MM.1S (cell line): Measurements from ENCODE around the gene TRIOBP.

Source experiments
- DNase-seq: peaks from one replicate; pipeline ENCODE4 v3.0.0-alpha.2; 2015
- H2AFZ ChIP-seq: fragments of 300-600 bp; sonication (generic); 2 replicates; pipeline ENCODE4 v1.6.0; 2016; ENCODE audit warnings: antibody characterized with exemption, low read length
- H3F3A ChIP-seq: fragments of 300-600 bp; sonication (generic); 2 replicates; pipeline ENCODE4 v1.6.1; 2016; ENCODE audit warnings: mild to moderate bottlenecking, antibody characterized with exemption, low read length, moderate library complexity, mixed read lengths; ENCODE audit not compliant: insufficient read depth
- H3K27ac ChIP-seq: fragments of 300-600 bp; sonication (generic); 2 replicates; pipeline ENCODE4 v1.5.1; 2016; ENCODE audit warnings: mild to moderate bottlenecking, low read length
- H3K27me3 ChIP-seq: fragments of 300-600 bp; sonication (generic); replicated peaks from 2 replicates; pipeline ENCODE4 v1.6.0; 2016; ENCODE audit warnings: low read length; ENCODE audit not compliant: insufficient read depth
- H3K36me3 ChIP-seq: fragments of 300-600 bp; sonication (generic); replicated peaks from 2 replicates; pipeline ENCODE4 v1.6.1; 2016; ENCODE audit warnings: mild to moderate bottlenecking, low read length, mixed read lengths; ENCODE audit not compliant: insufficient read depth
- H3K4me1 ChIP-seq: fragments of 300-600 bp; sonication (generic); 2 replicates; pipeline ENCODE4 v1.6.1; 2016; ENCODE audit warnings: low read length, mixed read lengths
- H3K4me2 ChIP-seq: fragments of 300-600 bp; sonication (generic); 2 replicates; pipeline ENCODE4 v1.6.0; 2016; ENCODE audit warnings: low read depth, low read length
- H3K4me3 ChIP-seq: fragments of 300-600 bp; sonication (generic); 2 replicates; pipeline ENCODE4 v1.5.1; 2016; ENCODE audit warnings: low read length, mixed read lengths
- H3K79me2 ChIP-seq: fragments of 300-600 bp; sonication (generic); 2 replicates; pipeline ENCODE4 v1.6.1; 2016; ENCODE audit warnings: mixed run types, low read length, mixed read lengths
- H3K9ac ChIP-seq: fragments of 300-600 bp; sonication (generic); 2 replicates; pipeline ENCODE4 v1.6.1; 2016; ENCODE audit warnings: low read length, mixed read lengths
- H3K9me2 ChIP-seq: fragments of 300-600 bp; sonication (generic); replicated peaks from 2 replicates; pipeline ENCODE4 v1.6.1; 2016; ENCODE audit warnings: mild to moderate bottlenecking, low read length, mixed read lengths; ENCODE audit not compliant: insufficient read depth
- H3K9me3 ChIP-seq: fragments of 300-600 bp; sonication (generic); replicated peaks from 2 replicates; pipeline ENCODE4 v1.6.1; 2016; ENCODE audit warnings: mild to moderate bottlenecking, low read length, mixed read lengths; ENCODE audit not compliant: insufficient read depth
- H4K20me1 ChIP-seq: fragments of 300-600 bp; sonication (generic); 2 replicates; pipeline ENCODE4 v1.6.1; 2016; ENCODE audit warnings: mild to moderate bottlenecking, low read length, moderate library complexity, mixed read lengths; ENCODE audit not compliant: insufficient read depth
- CTCF ChIP-seq: fragments of 300-600 bp; sonication (generic); IDR thresholded peaks from 2 replicates; pipeline ENCODE4 v1.5.1; 2016; ENCODE audit warnings: antibody characterized with exemption, low read length, mixed read lengths
- EZH2 ChIP-seq: fragments of 300-600 bp; sonication (generic); optimal IDR thresholded peaks from 2 replicates; pipeline ENCODE3; 2017; ENCODE audit warnings: low read depth, mild to moderate bottlenecking, antibody characterized with exemption, low read length, mixed read lengths
- EZH2phosphoT487 ChIP-seq: fragments of 300-600 bp; sonication (generic); IDR thresholded peaks from 2 replicates; pipeline ENCODE4 v1.6.1; 2018; ENCODE audit warnings: antibody characterized with exemption, low read length

TRIOBP gene

GRCh38 chr22:37771081-37771480 is 74.2 kb downstream of the TRIOBP start:
- Histone ChIP-seq H3K4me1 (no peaks in the 10 kb centered on the region), H3K79me2 (no peaks in the 10 kb centered on the region), H4K20me1 (no peaks in the 10 kb centered on the region), H3K27me3 (no peaks in the 10 kb centered on the region), H3K4me2 (no peak overlapping the region), H3K9me2 (no peaks in the 10 kb centered on the region), H3K27ac (no peak overlapping the region), H3F3A (no peaks in the 10 kb centered on the region), H3K9ac (no peak overlapping the region), H3K4me3 (no peak overlapping the region), H3K9me3 (no peaks in the 10 kb centered on the region), H3K36me3 (no peaks in the 10 kb centered on the region), H2AFZ (no peak overlapping the region)
- DNase-seq: no peak
- no peak for TF ChIP-seq EZH2
- TF ChIP-seq CTCF: no peak
- TF ChIP-seq EZH2phosphoT487: no peak

GRCh38 chr22:37771702-37772427 is 75.0 kb downstream of the TRIOBP start:
- no peak overlapping the region for H2AFZ ChIP-seq
- no peaks in the 10 kb centered on the region for H4K20me1 ChIP-seq
- H3K4me2 ChIP-seq: no peak overlapping the region
- H3K4me1 ChIP-seq: no peaks in the 10 kb centered on the region; the same call in 1 of the 2 replicates
- H3K79me2 ChIP-seq: no peaks in the 10 kb centered on the region
- H3K27me3 ChIP-seq: no peaks in the 10 kb centered on the region
- no peaks in the 10 kb centered on the region for H3K9me2 ChIP-seq
- no peak for TF ChIP-seq EZH2phosphoT487
- no peak for TF ChIP-seq EZH2
- no peak for TF ChIP-seq CTCF
- H3K9ac ChIP-seq: no peak overlapping the region
- no peaks in the 10 kb centered on the region for H3F3A ChIP-seq
- H3K27ac ChIP-seq: no peak overlapping the region
- H3K36me3 ChIP-seq: no peaks in the 10 kb centered on the region
- DNase-seq: no peak
- no peaks in the 10 kb centered on the region for H3K9me3 ChIP-seq
- H3K4me3 ChIP-seq: no peak overlapping the region

DNA sequence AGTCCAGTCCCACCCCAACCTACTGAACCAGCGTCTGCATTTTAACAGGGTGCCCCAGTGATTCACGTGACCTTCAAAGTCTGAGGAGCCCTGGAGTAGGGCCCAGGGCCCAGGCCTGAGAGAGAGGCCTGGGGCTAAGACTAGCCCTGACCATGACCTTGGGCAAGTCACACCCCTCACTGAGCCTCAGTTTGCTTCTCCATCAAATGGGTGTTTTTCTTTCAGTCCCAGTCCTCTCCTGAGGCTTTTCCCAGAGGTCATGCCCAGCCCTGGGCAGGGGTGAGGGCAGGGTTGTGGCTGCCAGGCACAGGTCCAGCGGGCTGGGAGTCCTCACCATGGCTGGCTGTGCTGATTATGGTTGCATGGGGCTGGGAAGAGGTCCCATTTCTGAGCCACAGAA is 77.9 kb downstream of the TRIOBP start:
- H3K79me2 ChIP-seq: no peaks in the 10 kb centered on the region
- H3F3A ChIP-seq: 0 out of 2 replicates have a peak, but pooled peaks cover 3% of the 10 kb centered on the region
- no peak for DNase-seq
- no peak overlapping the region for H2AFZ ChIP-seq
- no peaks in the 10 kb centered on the region for H3K9me2 ChIP-seq
- no peak overlapping the region for H3K27ac ChIP-seq
- H3K27me3 ChIP-seq: no peaks in the 10 kb centered on the region
- H3K4me2 ChIP-seq: no peak overlapping the region
- no peak overlapping the region for H3K4me3 ChIP-seq
- no peaks in the 10 kb centered on the region for H4K20me1 ChIP-seq
- TF ChIP-seq EZH2: no peak
- TF ChIP-seq CTCF: no peak
- TF ChIP-seq EZH2phosphoT487: no peak
- H3K4me1 ChIP-seq: peaks cover 4% of the 10 kb centered on the region
- no peak overlapping the region for H3K9ac ChIP-seq
- H3K36me3 ChIP-seq: no peaks in the 10 kb centered on the region
- H3K9me3 ChIP-seq: no peaks in the 10 kb centered on the region
